Activated CD4-positive, alpha-beta T cell treated with anti-CD3 and anti-CD28 coated beads, Interleukin-2, amount 50 U/mL, for 48 hours (primary cell): ENCODE data around the gene LAMC3.

Source experiments
- DNase-seq, 2 experiments: peaks; one replicate each; pipeline ENCODE4 v3.0.0-alpha.2; 2020

Gene LAMC3

DNA sequence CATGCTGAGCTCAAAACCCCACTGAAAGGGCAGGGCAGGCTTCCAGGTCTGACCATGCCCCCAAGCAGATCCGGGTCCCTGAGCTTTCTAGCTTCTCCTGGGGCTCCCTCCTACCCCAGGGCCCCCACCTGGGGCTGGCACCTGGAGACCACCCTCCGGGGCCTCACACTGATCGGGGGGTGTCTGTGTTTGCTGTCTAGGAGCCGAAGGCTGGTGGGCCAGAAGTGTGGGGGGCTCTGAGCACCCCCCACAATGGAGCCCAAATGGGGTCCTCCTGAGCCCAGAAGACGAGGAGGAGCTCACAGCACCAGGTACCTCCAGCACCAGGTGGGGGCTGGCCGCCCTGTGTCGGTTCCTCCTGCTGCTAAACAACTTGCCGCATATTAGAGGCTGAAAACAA lies 39.8 kb downstream of the LAMC3 start:
- DNase-seq, result no peak

DNA sequence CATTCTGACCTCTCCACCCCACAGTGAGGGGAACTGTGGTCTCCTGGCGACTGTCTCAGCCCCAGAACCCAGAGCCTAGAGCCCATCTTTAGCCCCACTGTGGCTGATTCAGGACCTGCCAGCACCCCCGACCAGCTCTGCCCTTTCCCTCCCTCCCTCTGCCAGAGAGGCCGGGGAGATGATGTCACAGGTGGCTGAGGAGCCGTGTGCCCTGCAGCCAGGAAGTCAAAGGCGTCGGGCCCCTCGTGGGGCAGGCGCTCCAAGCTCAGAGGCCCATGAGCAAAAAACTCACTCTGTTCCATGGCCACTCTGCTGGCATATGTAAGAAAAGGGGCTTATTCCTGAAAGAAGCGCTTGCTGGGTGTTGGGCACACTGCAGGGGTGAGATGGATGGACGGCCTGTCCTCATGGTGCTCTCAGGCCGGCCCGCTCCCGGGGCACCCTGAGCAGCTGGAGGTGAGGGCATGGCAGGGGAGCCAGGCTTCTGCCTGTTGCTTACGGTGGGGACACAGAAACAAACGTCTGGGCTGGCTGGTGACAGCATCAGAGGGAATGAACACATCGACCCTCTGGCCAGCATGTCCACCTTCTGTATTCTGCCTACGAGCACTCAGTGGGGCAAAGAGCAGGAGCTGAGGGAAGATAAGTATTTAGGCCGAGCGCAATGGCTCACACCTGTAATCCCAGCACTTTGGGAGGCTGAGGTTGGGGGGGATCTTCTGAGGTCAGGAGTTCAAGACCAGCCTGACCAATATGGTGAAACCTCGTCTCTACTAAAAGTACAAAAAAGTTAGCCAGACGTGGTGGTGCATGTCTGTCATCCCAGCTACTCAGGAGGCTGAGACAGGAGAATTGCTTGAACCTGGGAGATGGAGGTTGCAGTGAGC lies 41.1 kb downstream of the LAMC3 start:
- no peak for DNase-seq

GRCh38 chr9:131050831-131051230 lies 41.9 kb downstream of the LAMC3 start:
- no peak for DNase-seq

- no peak for DNase-seq
Observed at GRCh38 chr9:131051592-131052517, 42.9 kb downstream of the LAMC3 start.

GRCh38 chr9:131053896-131054295 lies 44.9 kb downstream of the LAMC3 start:
- no peak for DNase-seq

DNA sequence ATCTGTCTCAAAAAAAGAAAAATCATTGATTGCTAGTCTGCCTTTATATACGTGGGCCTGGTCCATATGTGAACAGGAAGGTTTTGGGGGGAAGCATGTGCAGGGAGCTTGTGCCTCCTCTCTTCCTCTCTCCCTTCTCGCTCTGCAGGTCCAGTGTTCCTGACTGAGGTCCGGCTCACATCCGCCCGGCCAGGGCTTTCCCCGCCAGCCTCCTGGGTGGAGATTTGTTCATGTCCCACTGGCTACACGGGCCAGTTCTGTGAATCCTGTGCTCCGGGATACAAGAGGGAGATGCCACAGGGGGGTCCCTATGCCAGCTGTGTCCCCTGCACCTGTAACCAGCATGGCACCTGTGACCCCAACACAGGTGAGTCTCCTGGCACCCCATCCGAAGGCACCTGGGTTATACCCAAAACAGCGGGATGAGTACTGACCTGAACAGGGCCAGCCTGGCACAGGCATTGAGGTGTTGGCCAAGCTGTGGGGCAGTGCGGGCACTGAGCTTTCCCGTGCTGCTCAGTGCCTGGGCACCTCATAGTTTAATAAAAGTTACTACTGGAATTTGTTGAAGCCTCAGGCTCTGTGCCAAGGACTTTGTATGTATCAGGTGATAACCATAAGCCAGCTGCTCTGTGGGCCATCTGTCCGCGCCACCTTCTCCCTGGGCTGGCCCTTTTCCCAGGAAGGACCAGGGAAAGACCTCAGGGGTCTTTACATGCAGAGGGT lies 48.0 kb downstream of the LAMC3 start:
- no peak for DNase-seq

- DNase-seq, result no peak
Observed at GRCh38 chr9:131060900-131061630, 52.1 kb downstream of the LAMC3 start.

- no peak for DNase-seq
Observed at GRCh38 chr9:131062969-131063368, 54.0 kb downstream of the LAMC3 start.

DNA sequence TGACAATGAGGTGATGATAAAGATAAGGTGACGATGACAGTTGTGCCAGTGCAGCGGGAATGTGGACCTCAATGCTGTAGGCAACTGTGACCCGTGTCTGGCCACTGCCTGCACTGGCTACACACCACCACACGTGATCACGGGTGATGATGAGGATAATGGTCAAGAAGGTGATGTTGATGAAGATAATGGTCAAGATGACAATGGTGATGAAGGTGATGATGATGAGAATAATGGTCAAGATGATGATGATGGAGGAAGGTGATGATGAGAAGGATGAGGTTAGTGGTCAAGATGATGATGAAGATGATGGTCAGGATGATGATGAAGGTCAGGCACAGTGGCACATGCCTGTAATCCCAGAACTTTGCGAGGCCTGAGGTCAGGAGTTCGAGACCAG lies 56.6 kb downstream of the LAMC3 start:
- DNase-seq, result no peak

DNA sequence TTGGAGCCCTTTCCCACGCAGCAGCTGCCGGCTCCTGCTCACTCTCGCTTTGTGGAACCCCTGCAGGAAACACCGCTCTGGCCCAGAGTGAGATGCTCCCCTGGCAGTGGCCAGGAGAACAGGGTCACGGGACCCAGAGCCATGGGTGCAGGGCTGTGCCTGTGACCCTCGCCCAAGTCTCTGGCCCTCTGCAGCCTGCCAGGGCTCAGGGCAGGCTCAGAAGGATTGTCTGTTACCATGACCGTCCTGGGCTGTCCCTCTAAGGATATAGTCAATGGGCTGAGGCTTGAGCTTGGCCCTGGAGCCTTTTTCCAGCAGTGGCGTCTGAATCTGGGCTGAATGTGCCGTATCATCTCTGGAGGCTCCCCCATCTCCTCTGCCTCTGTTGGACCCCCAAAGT lies 58.7 kb downstream of the LAMC3 start:
- no peak for DNase-seq

- no peak for DNase-seq
Observed at GRCh38 chr9:131068076-131068816, 59.3 kb downstream of the LAMC3 start.

DNA sequence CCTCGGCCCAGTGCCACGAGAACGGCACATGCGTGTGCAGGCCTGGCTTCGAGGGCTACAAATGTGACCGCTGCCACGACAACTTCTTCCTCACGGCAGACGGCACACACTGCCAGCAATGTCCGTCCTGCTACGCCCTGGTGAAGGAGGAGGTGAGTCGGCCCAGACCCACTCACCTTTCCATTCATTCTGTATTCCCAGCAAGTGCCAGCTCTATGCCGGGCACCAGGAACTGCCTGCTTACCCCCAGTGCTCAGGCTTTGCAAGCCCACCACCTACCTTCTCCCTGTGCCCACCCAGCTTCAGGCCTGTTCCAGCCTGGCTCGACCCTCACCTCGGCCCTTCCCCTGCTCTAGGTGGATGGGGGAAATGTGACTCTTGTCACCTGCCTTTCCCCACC lies 60.7 kb downstream of the LAMC3 start:
- DNase-seq, result no peak

DNA sequence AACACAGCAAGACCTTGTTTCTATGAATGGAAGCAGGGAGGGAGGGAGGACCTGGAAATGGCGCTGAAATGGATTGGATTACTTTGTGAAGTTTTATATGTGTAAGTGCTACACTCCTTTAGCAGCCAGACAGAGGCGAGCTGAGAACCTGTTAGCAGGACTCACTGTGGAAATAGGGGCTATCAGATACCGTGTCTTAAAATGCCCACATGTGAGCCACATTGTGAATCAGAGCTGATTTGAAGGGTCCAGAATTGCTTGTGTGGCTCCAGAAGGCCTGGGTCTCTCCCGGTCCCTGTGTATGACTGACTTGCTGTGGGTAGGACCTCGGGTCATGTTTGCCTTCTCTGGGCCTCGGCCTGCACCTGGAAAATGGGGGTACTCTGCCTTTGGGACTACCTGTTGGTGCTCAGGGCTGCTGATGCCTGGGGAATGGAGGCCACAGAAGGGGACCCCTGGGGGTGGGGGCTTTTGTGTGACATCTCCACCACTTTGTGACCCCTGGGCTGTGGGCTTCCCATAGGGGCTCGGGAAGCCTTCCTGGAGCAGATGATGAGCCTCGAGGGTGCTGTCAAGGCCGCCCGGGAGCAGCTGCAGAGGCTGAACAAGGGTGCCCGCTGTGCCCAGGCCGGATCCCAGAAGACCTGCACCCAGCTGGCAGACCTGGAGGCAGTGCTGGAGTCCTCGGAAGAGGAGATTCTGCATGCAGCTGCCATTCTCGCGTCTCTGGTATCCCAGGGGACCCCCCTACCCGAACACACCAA lies 63.3 kb downstream of the LAMC3 start:
- DNase-seq, result no peak

GRCh38 chr9:131072871-131073237 lies 63.9 kb downstream of the LAMC3 start:
- no peak for DNase-seq

- DNase-seq, result no peak
Observed at GRCh38 chr9:131076347-131077195, 67.6 kb downstream of the LAMC3 start.

DNA sequence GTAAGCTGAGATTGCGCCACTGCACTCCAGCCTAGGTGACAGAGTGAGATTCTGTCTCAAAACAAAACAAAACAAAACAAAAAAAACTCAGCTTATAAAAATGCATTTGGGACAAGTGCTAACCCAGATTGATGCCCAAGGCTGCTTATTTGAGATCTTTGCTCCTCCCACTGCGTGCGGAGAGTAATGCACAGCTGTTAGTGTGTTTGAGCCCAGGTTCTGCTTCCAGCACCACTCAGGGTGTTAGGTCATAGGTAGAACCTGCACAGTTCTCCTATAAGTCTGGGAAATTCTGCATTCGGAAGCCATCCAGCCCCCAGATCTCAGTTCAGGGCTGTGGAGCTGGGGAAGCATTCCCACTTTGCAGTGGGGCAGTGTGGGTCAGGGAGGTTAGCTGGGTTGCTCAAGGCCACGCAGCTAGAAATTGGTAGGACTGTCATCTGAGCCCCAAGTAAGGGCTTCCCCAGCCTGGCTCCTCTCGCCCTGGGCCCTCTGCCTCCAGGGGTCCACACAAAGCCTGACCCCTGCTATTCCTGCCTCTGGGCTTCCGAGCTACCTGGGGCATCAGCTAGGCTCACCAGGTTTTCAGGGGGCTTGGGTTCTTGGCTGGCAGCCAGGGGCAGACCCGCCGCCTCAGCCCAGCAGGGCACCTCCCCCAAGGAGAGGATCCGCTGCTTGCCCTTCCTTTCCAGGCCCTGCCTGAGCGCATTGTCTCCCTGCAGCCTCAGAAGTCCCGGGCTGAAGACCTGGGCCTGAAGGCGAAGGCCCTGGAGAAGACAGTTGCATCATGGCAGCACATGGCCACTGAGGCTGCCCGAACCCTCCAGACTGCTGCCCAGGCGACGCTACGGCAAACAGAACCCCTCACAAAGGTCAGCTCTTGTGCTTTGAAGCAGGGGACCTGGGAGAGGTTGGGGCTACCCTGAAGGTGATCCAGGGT lies 69.7 kb downstream of the LAMC3 start:
- DNase-seq, result no peak

DNA sequence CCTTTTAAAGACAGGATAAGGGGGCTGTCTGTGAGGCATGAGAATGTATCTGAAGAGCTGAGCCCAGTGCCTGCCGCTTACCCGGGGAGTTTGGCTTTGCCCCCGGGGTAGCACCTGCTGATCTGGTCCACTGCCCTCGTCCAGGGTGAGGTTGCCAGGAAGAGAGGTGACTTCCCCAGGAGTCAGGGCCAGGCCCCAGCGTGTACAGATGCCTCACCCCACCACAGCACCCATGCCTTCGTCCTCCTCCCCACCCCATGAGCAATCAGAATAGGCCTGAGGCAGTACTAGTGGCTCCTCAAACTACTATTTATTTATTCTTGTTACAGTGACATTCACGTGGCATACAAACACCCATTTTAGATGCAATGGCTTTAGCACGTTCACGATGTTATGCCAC lies 71.6 kb downstream of the LAMC3 start:
- no peak for DNase-seq

DNA sequence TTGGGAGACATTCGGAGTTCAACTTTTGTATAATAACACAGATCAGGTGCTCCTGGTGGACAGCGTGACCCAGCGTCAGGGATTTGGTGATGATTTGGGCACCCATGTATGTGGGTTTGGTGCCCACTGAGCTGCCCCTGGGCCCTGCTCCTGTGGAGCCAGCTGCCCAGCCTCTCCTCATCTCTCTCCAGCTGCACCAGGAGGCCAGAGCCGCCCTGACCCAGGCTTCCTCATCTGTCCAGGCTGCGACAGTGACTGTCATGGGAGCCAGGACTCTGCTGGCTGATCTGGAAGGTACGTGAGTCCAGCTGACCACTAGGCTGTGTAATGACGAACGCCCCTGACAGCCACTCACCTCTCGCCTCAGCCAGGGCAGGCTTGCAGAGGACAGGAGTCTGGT lies 72.9 kb downstream of the LAMC3 start:
- DNase-seq, result no peak
